GM12878 (cell line): ENCODE measurements around the gene TBL1XR1. TPM values are rescaled to one million over a fixed set of nuclear protein-coding genes. Genes with fewer than 3 reads are reported as not detected.

ENCODE experiments used
- BCL11A ChIP-seq: IDR thresholded peaks from 2 replicates; pipeline ENCODE4 v1.6.1; 2011; ENCODE audit warnings: low read depth, low read length
- NKRF ChIP-seq: fragments of 450-650 bp; conservative IDR thresholded peaks from 2 replicates; pipeline ENCODE4 v1.6.1; 2017; ENCODE audit warnings: mild to moderate bottlenecking, moderate library complexity
- PAX5 ChIP-seq: IDR thresholded peaks from 2 replicates; pipeline ENCODE4 v1.6.1; 2011; ENCODE audit warnings: low read depth, low read length, borderline replicate concordance
- RELB ChIP-seq: fragments of 450-650 bp; IDR thresholded peaks from 2 replicates; pipeline ENCODE4 v1.6.1; 2017; ENCODE audit warnings: low read depth, mild to moderate bottlenecking, moderate library complexity
- SREBF1 ChIP-seq: IDR thresholded peaks from 2 replicates; pipeline ENCODE4 v1.6.1; 2012; ENCODE audit warnings: mild to moderate bottlenecking, low read length
- STAT3 ChIP-seq: IDR thresholded peaks from 2 replicates; pipeline ENCODE4 v1.6.1; 2011; ENCODE audit warnings: low read depth, low read length, improper control_type of control experiment
- ZNF687 ChIP-seq: fragments of 450-650 bp; IDR thresholded peaks from 2 replicates; pipeline ENCODE4 v1.6.1; 2017; ENCODE audit warnings: mild to moderate bottlenecking, moderate library complexity
- polyA plus RNA-seq, 11 experiments: library from polyadenylated mRNA; depleted of rRNA in 4 of 11; unstranded in 6 of 11; stranded (reverse) in 5 of 11; fragments of >200 nt; fragmentation: Nextera tagmentation in 4 of 11; fragmentation: Illumina TruSeq in 1 of 11; extraction: Ambion mirVana in 4 of 11; extraction: Trizol in 1 of 11; gene quantifications; 1 replicate in 1 of 11; 2 replicates in 10 of 11; pipeline versions ENCODE4 v1.2.1 to v1.2.3, GENCODE V29; 2011 to 2016; ENCODE audit warnings: inconsistent platforms in 2 of 11, missing spikeins in 2 of 11, low read depth in 1 of 11
- total RNA-seq, 4 experiments: library from RNA; depleted of rRNA in 3 of 4; stranded (reverse); fragments of >200 nt in 3 of 4; fragmentation: Illumina TruSeq in 1 of 4; extraction: Trizol in 1 of 4; gene quantifications; 2 replicates each; pipeline versions ENCODE4 v1.2.1 to v1.2.3, GENCODE V29; 2013 to 2021

The TBL1XR1 gene
- total and polyA plus RNA-seq, 10 of the 15 experiments (the other 5 are each of a cell fraction or from before 2014, with no cell fraction given): 13.0 to 115 (median 60.4) TPM

DNA sequence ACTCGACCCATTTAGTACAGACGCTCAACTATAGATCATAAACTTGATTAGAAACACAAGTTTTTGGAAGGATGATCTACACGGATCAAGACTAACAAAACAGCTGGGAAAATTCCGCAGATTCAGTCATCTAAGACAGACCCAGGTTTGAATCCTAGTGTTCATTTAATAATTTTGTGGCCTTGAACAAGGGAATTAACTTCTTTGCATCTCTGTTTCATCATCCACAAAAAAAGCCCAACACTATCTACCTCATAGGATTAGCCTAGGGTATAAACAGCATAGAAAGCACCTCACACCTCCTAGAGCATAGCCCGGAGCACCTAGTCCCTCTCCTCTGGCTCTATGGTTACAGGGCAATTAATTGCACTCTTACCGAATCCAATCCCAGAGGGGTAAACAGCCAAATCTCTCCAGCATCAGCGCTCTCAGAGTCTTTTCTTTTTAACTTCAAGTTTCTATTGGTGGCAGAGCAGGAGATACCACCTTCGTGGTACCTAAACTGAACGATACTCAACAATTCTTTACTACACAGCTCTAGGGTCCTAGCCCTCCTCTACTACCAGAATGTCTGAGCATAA is 3.5 kb downstream of the TBL1XR1 start (continued):
- TF ChIP-seq ZNF687: no peak
- TF ChIP-seq BCL11A: no peak
- TF ChIP-seq NKRF: no peak
- no peak for TF ChIP-seq RELB
- TF ChIP-seq STAT3: no peak
- TF ChIP-seq SREBF1: no peak
- TF ChIP-seq PAX5: no peak
